GM12891 (cell line): ENCODE measurements around the gene PPP1R9A.

Experiments used
- PAX5 ChIP-seq: IDR thresholded peaks from 2 replicates; pipeline ENCODE4 v1.6.1; 2011; ENCODE audit warnings: low read length, moderate library complexity, mild to moderate bottlenecking; ENCODE audit not compliant: insufficient read depth, severe bottlenecking
- POLR2A ChIP-seq: IDR thresholded peaks from 2 replicates; pipeline ENCODE4 v1.6.1; 2011; ENCODE audit warnings: low read depth, low read length, control low read depth
- POLR2AphosphoS5 ChIP-seq: IDR thresholded peaks from 2 replicates; pipeline ENCODE4 v1.6.1; 2011; ENCODE audit warnings: low read depth, low read length, control low read depth

GRCh38 chr7:94898340-94898739 lies 9.1 kb upstream of the PPP1R9A start:
- TF ChIP-seq POLR2A (no peak), POLR2AphosphoS5 (no peak), PAX5 (no peak)
